Measurements from ENCODE around the gene MID1IP1. TPM values are rescaled to one million over a fixed set of nuclear protein-coding genes. Genes with fewer than 3 reads are reported as not detected.

The MID1IP1 gene
- total and polyA plus RNA-seq, 7 donors = 11.0 to 129 (median 91.2) TPM

- ATAC-seq = no peak
- H3K27me3 ChIP-seq (ENCODE audit: insufficient read depth in 3 of 3, low read length in 2 of 3) = peaks cover 0 to 8% (median 0%) of the 10 kb centered on the region in 3 donors
- no peak overlapping the region for H3K4me3 ChIP-seq
- peak overlapping the region; percentile 90 for H3K27ac ChIP-seq
- H3K4me1 ChIP-seq = no peaks in the 10 kb centered on the region
- no peaks in the 10 kb centered on the region for H3K36me3 ChIP-seq (ENCODE audit: insufficient read depth in 1 of 2, low read depth in 1 of 2)
- 44 to 58% (median 57%) methylated on average over 5 of the region's 5 CpGs for WGBS, 3 donors
- TF ChIP-seq CTCF (IDR thresholded peaks at IDR 0.05) = no peak
- DNase-seq = no peak
- intact Hi-C loops (cut with DNase I) = loop anchor here (5.0 to 10.0 kb wide), 2 partner anchors 145 to 187 kb away; no protein-coding TSS in a partner anchor
- H3K9me3 ChIP-seq = no peaks in the 10 kb centered on the region
Observed at GRCh38 chrX:38799995-38800580, 1.2 kb upstream of the MID1IP1 start.

GRCh38 chrX:38803243-38803587 is 2.0 kb downstream of the MID1IP1 start:
- peak overlapping the region; percentile 69 for H3K4me3 ChIP-seq
- WGBS, 3 donors = 3 to 43% (median 10%) methylated on average over 2 to 3 of the region's 3 CpGs
- no peaks in the 10 kb centered on the region for H3K4me1 ChIP-seq
- intact Hi-C loops (cut with DNase I) = loop anchor here (5.0 to 10.0 kb wide), 2 partner anchors 142 to 184 kb away; no protein-coding TSS in a partner anchor
- TF ChIP-seq CTCF (IDR thresholded peaks at IDR 0.05) = no peak
- H3K36me3 ChIP-seq (ENCODE audit: insufficient read depth in 1 of 2, low read depth in 1 of 2) = no peaks in the 10 kb centered on the region
- peak; percentile 6 to 13 (median 12) for ATAC-seq
- no peaks in the 10 kb centered on the region for H3K9me3 ChIP-seq
- no peaks in the 10 kb centered on the region for H3K27me3 ChIP-seq (ENCODE audit: insufficient read depth in 3 of 3, low read length in 2 of 3)
- no peak for DNase-seq
- H3K27ac ChIP-seq = peak overlapping the region; percentile 90

GRCh38 chrX:38803588-38804431 is 2.6 kb downstream of the MID1IP1 start:
- Histone ChIP-seq H3K9me3 (no peaks in the 10 kb centered on the region), H3K4me3 (peak overlapping the region; percentile 69), H3K27ac (peak overlapping the region; percentile 90), H3K4me1 (no peaks in the 10 kb centered on the region), H3K36me3 (ENCODE audit: insufficient read depth in 1 of 2, low read depth in 1 of 2) (no peaks in the 10 kb centered on the region), H3K27me3 (ENCODE audit: insufficient read depth in 3 of 3, low read length in 2 of 3) (no peaks in the 10 kb centered on the region)
- DNase-seq = peak; percentile 88 to 94
- 0 to 31% (median 0%) methylated on average over 35 to 63 of the region's 64 CpGs for WGBS, 3 donors
- no peak for TF ChIP-seq CTCF (IDR thresholded peaks at IDR 0.05)
- intact Hi-C loops (cut with DNase I) = loop anchor here (5.0 to 10.0 kb wide), 2 partner anchors 141 to 183 kb away; no protein-coding TSS in a partner anchor
- peak; percentile 75 to 82 (median 78) for ATAC-seq

- ATAC-seq (peak in 2 of 4 donors; percentile 0), DNase-seq (no peak)
- no peaks in the 10 kb centered on the region for H3K36me3 ChIP-seq (ENCODE audit: insufficient read depth in 1 of 2, low read depth in 1 of 2)
- no peaks in the 10 kb centered on the region for H3K27me3 ChIP-seq (ENCODE audit: insufficient read depth in 3 of 3, low read length in 2 of 3)
- H3K4me3 ChIP-seq = peak overlapping the region; percentile 69
- H3K27ac ChIP-seq = peak overlapping the region; percentile 90
- no peak for TF ChIP-seq CTCF (IDR thresholded peaks at IDR 0.05)
- no peaks in the 10 kb centered on the region for H3K4me1 ChIP-seq
- no peaks in the 10 kb centered on the region for H3K9me3 ChIP-seq
- intact Hi-C loops (cut with DNase I) = loop anchor here (5.0 to 10.0 kb wide), 2 partner anchors 140 to 183 kb away; no protein-coding TSS in a partner anchor
- WGBS, 3 donors = 0 to 40% (median 0%) methylated on average over 7 to 19 of the region's 19 CpGs
Observed at GRCh38 chrX:38804432-38804681, 3.1 kb downstream of the MID1IP1 start.
